HepG2 (cell line): ENCODE data around the gene TAF6L. TPM values are rescaled to one million over a fixed set of nuclear protein-coding genes. Genes with fewer than 3 reads are reported as not detected.

Experiments used
- AFF4 ChIP-seq: sonication (generic); formaldehyde crosslinking; IDR thresholded peaks from 2 replicates; pipeline ENCODE4 v1.4.0; 2020; ENCODE audit warnings: missing genetic modification reagents
- ATAD3A ChIP-seq: sonication (generic); formaldehyde crosslinking; IDR thresholded peaks from 2 replicates; pipeline ENCODE4 v1.4.0; 2020; ENCODE audit warnings: missing genetic modification reagents
- DNMT1 ChIP-seq: sonication (generic); formaldehyde crosslinking; IDR thresholded peaks from 2 replicates; pipeline ENCODE4 v1.5.1; 2020; ENCODE audit warnings: mild to moderate bottlenecking, missing genetic modification reagents
- DR1 ChIP-seq: sonication (generic); formaldehyde crosslinking; IDR thresholded peaks from 2 replicates; pipeline ENCODE4 v1.8.0; 2021; ENCODE audit warnings: mild to moderate bottlenecking, missing genetic modification reagents, inconsistent platforms
- FOXA3 ChIP-seq: IDR thresholded peaks from 2 replicates; pipeline ENCODE4 v1.6.1; 2016; ENCODE audit warnings: missing genetic modification reagents, missing compliant biosample characterization
- GATA4 ChIP-seq: sonication (generic); IDR thresholded peaks from 2 replicates; pipeline ENCODE4 v1.6.1; 2016; ENCODE audit warnings: antibody characterized with exemption, low read depth, borderline replicate concordance
- HES4 ChIP-seq: sonication (generic); formaldehyde crosslinking; IDR thresholded peaks from 2 replicates; pipeline ENCODE4 v1.9.0; 2021; ENCODE audit warnings: mild to moderate bottlenecking, missing genetic modification reagents, borderline replicate concordance
- NR3C1 ChIP-seq: sonication (generic); formaldehyde crosslinking; IDR thresholded peaks from 2 replicates; pipeline ENCODE4 v1.4.0; 2020; ENCODE audit warnings: missing genetic modification reagents
- PAX8 ChIP-seq: sonication (generic); formaldehyde crosslinking; IDR thresholded peaks from 2 replicates; pipeline ENCODE4 v1.8.0; 2022; ENCODE audit warnings: mild to moderate bottlenecking, missing genetic modification reagents, borderline replicate concordance
- REL ChIP-seq: sonication (generic); formaldehyde crosslinking; conservative IDR thresholded peaks from 2 replicates; pipeline ENCODE4 v1.8.0; 2022; ENCODE audit warnings: mild to moderate bottlenecking, missing genetic modification reagents, moderate library complexity
- STAT5B ChIP-seq: sonication (generic); formaldehyde crosslinking; IDR thresholded peaks from 2 replicates; pipeline ENCODE4 v1.4.0; 2020; ENCODE audit warnings: missing genetic modification reagents
- TBL1XR1 ChIP-seq: fragments of 150-350 bp; IDR thresholded peaks from 2 replicates; pipeline ENCODE4 v1.6.1; 2014; ENCODE audit warnings: borderline replicate concordance, low read length; ENCODE audit not compliant: partially characterized antibody
- TP53 ChIP-seq: sonication (generic); formaldehyde crosslinking; conservative IDR thresholded peaks from 2 replicates; pipeline ENCODE4 v1.4.0; 2020; ENCODE audit warnings: missing genetic modification reagents
- ZC3H13 ChIP-seq: sonication (generic); formaldehyde crosslinking; IDR thresholded peaks from 2 replicates; pipeline ENCODE4 v1.8.1; 2023; ENCODE audit warnings: mild to moderate bottlenecking, missing genetic modification reagents, moderate library complexity
- ZFP91 ChIP-seq: sonication (generic); formaldehyde crosslinking; IDR thresholded peaks from 2 replicates; pipeline ENCODE4 v1.9.0; 2022; ENCODE audit warnings: missing genetic modification reagents, mild to moderate bottlenecking, borderline replicate concordance
- ZNF501 ChIP-seq: sonication (generic); formaldehyde crosslinking; IDR thresholded peaks from 2 replicates; pipeline ENCODE4 v1.5.1; 2020; ENCODE audit warnings: mild to moderate bottlenecking, moderate library complexity, missing genetic modification reagents
- ZNF512B ChIP-seq: sonication (generic); formaldehyde crosslinking; IDR thresholded peaks from 2 replicates; pipeline ENCODE4 v1.5.1; 2020; ENCODE audit warnings: missing genetic modification reagents, mild to moderate bottlenecking, borderline replicate concordance
- ZNF674 ChIP-seq: sonication (generic); formaldehyde crosslinking; IDR thresholded peaks from 2 replicates; pipeline ENCODE4 v1.5.0; 2020; ENCODE audit warnings: low read depth, mild to moderate bottlenecking, missing genetic modification reagents
- ZNF761 ChIP-seq: sonication (generic); formaldehyde crosslinking; conservative IDR thresholded peaks from 2 replicates; pipeline ENCODE4 v1.4.0; 2020; ENCODE audit warnings: mild to moderate bottlenecking, missing genetic modification reagents
- ZNF790 ChIP-seq: sonication (generic); formaldehyde crosslinking; IDR thresholded peaks from 2 replicates; pipeline ENCODE4 v1.8.0; 2022; ENCODE audit warnings: missing genetic modification reagents, mild to moderate bottlenecking, borderline replicate concordance
- polyA plus RNA-seq, 8 experiments: library from polyadenylated mRNA; depleted of rRNA in 3 of 8; stranded (reverse) in 7 of 8; unstranded in 1 of 8; fragments of >200 nt; fragmentation: Illumina TruSeq in 4 of 8; extraction: Trizol in 4 of 8; gene quantifications; 2 replicates each; pipeline versions ENCODE4 v1.2.1 to v1.2.3, GENCODE V29; 2011 to 2016; ENCODE audit warnings: low read depth in 4 of 8, missing spikeins in 1 of 8, mixed read lengths in 1 of 8; ENCODE audit not compliant: insufficient read depth in 1 of 8
- total RNA-seq, 5 experiments: library from RNA; depleted of rRNA; stranded (reverse); fragments of >200 nt; fragmentation: Illumina TruSeq; extraction: Trizol; gene quantifications; 2 replicates each; pipeline ENCODE4 v1.2.3, GENCODE V29; 2016; ENCODE audit warnings: low read depth in 1 of 5
- TF ChIP-seq, protein P1 (sequence below): sonication (generic); formaldehyde crosslinking; IDR thresholded peaks from 2 replicates; pipeline ENCODE4 v1.5.0; 2020; ENCODE audit warnings: mild to moderate bottlenecking, low read depth, missing genetic modification reagents, borderline replicate concordance

Gene TAF6L
- total and polyA plus RNA-seq, 2 of the 13 experiments (the other 11 are each of a cell fraction or from before 2014, with no cell fraction given) = 12.6 to 19.4 TPM

DNA sequence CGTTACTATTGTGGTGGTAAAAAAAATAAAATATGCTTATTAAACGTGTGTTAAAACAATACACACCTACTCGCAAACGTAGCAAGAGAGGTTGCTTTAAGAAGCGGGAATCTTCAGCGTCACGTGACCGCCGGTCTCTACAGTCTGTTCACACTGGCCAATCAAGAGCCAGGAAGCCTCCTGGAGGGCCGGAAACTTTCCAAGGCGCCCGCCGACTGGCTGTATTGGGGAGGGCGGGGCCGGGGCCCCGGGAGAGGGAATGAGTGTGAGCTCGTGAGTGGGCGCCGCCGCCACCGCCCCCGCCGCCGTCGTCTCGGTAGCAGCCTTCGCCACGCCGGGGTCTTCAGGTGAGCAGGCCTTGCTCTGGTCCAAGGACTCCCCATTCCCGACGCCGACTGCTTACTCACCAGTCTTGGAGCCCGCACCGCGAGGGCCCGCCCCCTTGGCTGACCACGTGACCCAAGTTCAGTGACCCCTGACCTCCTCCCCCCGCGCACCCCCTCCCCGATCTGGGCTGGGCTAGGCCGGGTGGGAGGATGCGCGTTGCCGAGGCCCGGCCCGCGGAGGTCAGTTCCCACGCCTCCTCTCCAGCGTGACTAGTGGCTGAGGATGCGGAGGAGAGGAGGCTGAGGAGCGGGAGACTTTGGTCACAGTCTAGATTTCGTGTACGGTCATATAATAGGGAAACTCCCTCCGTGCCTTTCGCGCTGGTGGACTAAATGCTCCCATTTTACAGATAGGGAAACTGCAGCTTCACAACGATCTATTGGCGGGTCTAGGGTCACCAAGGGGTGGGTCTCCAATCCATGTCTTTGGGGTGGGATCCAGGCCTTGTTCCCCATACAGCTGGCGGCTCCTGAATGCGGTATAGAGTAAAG is at the start of gene TAF6L (continued):
- TF ChIP-seq ZFP91 (CRISPR knock-in tag) = peak; percentile 99
- TF ChIP-seq TP53 = no peak
- peak; percentile 70; the same call in 1 of the 2 replicates for TF ChIP-seq ZNF761
- TF ChIP-seq ZNF512B (CRISPR knock-in tag) = no peak
- TF ChIP-seq DNMT1 (CRISPR knock-in tag) = no peak
- no peak for TF ChIP-seq STAT5B (CRISPR knock-in tag)
- TF ChIP-seq TBL1XR1 = peak; percentile 19
- no peak for TF ChIP-seq ATAD3A
- no peak for TF ChIP-seq AFF4
- TF ChIP-seq, protein P1, sequence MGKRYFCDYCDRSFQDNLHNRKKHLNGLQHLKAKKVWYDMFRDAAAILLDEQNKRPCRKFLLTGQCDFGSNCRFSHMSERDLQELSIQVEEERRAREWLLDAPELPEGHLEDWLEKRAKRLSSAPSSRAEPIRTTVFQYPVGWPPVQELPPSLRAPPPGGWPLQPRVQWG (CRISPR knock-in tag) = no peak
- TF ChIP-seq GATA4 = no peak
- peak; percentile 76 for TF ChIP-seq ZC3H13 (CRISPR knock-in tag)
- no peak; the same call in 1 of the 2 replicates for TF ChIP-seq FOXA3 (CRISPR knock-in tag)
- TF ChIP-seq REL (CRISPR knock-in tag) = 0 out of 2 replicates have a peak, but pooled peaks have one; percentile 42
- TF ChIP-seq PAX8 (CRISPR knock-in tag) = no peak; the same call in 1 of the 2 replicates
- no peak for TF ChIP-seq HES4 (CRISPR knock-in tag)
- TF ChIP-seq ZNF790 = no peak
- TF ChIP-seq NR3C1 (CRISPR knock-in tag) = no peak
- TF ChIP-seq DR1 (CRISPR knock-in tag) = no peak; the same call in 1 of the 2 replicates
- TF ChIP-seq ZNF674 (CRISPR knock-in tag) = no peak
- TF ChIP-seq ZNF501 (CRISPR knock-in tag) = no peak
